Measurements from ENCODE around the gene PROM2. TPM values are rescaled to one million over a fixed set of nuclear protein-coding genes. Genes with fewer than 3 reads are reported as not detected.

The PROM2 gene
- total RNA-seq, 1 donor from 2014 or later: 0.93 TPM

GRCh38 chr2:95287806-95288205 lies 13.6 kb downstream of the PROM2 start:
- Histone ChIP-seq H3K36me3 (ENCODE audit: insufficient read depth, low read length) (no peaks in the 10 kb centered on the region), H3K4me3 (ENCODE audit: insufficient read depth, low read depth, low read length) (no peak overlapping the region), H3K4me1 (ENCODE audit: insufficient read depth, low read length) (no peaks in the 10 kb centered on the region), H3K79me2 (ENCODE audit: insufficient read depth, low read length) (no peaks in the 10 kb centered on the region), H2AFZ (ENCODE audit: low read depth, low read length) (no peak overlapping the region), H3K9ac (ENCODE audit: low read length) (no peak overlapping the region), H3K4me2 (ENCODE audit: low read length) (no peak overlapping the region), H4K20me1 (ENCODE audit: insufficient read depth, low read length) (no peaks in the 10 kb centered on the region), H3K27ac (ENCODE audit: low read depth, low read length) (no peak overlapping the region), H3K27me3 (ENCODE audit: insufficient read depth, low read length) (no peaks in the 10 kb centered on the region), H3K9me3 (ENCODE audit: insufficient read depth, low read depth, low read length) (peaks cover 6% of the 10 kb centered on the region)
- no peaks in the 10 kb centered on the region for H3K36me3 Mint-ChIP-seq (ENCODE audit: low read depth, unreplicated experiment)
- H3K27ac Mint-ChIP-seq (ENCODE audit: unreplicated experiment): peak overlapping the region; percentile 53
- H3K4me1 Mint-ChIP-seq (ENCODE audit: low read depth, unreplicated experiment): no peaks in the 10 kb centered on the region
- peaks cover 16% of the 10 kb centered on the region for H3K27me3 Mint-ChIP-seq (ENCODE audit: low read depth, unreplicated experiment)
- DNase-seq (ENCODE audit: low read depth): no peak
- H3K9me3 Mint-ChIP-seq (ENCODE audit: unreplicated experiment): peaks cover 9% of the 10 kb centered on the region
- no peak for FAIRE-seq
- no peak for TF ChIP-seq EZH2 (IDR thresholded peaks at IDR 0.05; ENCODE audit: insufficient read depth, low read length)
- TF ChIP-seq CTCF (IDR thresholded peaks at IDR 0.05; ENCODE audit: insufficient read depth, low read depth, low read length): no peak
- no peak overlapping the region for H3K4me3 Mint-ChIP-seq (ENCODE audit: unreplicated experiment)

- H3K27me3 ChIP-seq (ENCODE audit: insufficient read depth, low read length): no peaks in the 10 kb centered on the region
- H3K9ac ChIP-seq (ENCODE audit: low read length): no peak overlapping the region
- H3K9me3 Mint-ChIP-seq (ENCODE audit: unreplicated experiment): peaks cover 9% of the 10 kb centered on the region
- H3K4me3 Mint-ChIP-seq (ENCODE audit: unreplicated experiment): no peak overlapping the region
- H3K4me2 ChIP-seq (ENCODE audit: low read length): no peak overlapping the region
- no peak overlapping the region for H3K27ac Mint-ChIP-seq (ENCODE audit: unreplicated experiment)
- no peaks in the 10 kb centered on the region for H4K20me1 ChIP-seq (ENCODE audit: insufficient read depth, low read length)
- no peaks in the 10 kb centered on the region for H3K36me3 ChIP-seq (ENCODE audit: insufficient read depth, low read length)
- H3K4me1 Mint-ChIP-seq (ENCODE audit: low read depth, unreplicated experiment): no peaks in the 10 kb centered on the region
- TF ChIP-seq CTCF (IDR thresholded peaks at IDR 0.05; ENCODE audit: insufficient read depth, low read depth, low read length) (no peak), EZH2 (IDR thresholded peaks at IDR 0.05; ENCODE audit: insufficient read depth, low read length) (no peak)
- H2AFZ ChIP-seq (ENCODE audit: low read depth, low read length): no peak overlapping the region
- peaks cover 6% of the 10 kb centered on the region for H3K9me3 ChIP-seq (ENCODE audit: insufficient read depth, low read depth, low read length)
- no peaks in the 10 kb centered on the region for H3K4me1 ChIP-seq (ENCODE audit: insufficient read depth, low read length)
- FAIRE-seq: no peak
- H3K27ac ChIP-seq (ENCODE audit: low read depth, low read length): no peak overlapping the region
- DNase-seq (ENCODE audit: low read depth): no peak
- no peaks in the 10 kb centered on the region for H3K36me3 Mint-ChIP-seq (ENCODE audit: low read depth, unreplicated experiment)
- H3K4me3 ChIP-seq (ENCODE audit: insufficient read depth, low read depth, low read length): no peak overlapping the region
- H3K79me2 ChIP-seq (ENCODE audit: insufficient read depth, low read length): no peaks in the 10 kb centered on the region
- peaks cover 11% of the 10 kb centered on the region for H3K27me3 Mint-ChIP-seq (ENCODE audit: low read depth, unreplicated experiment)
Observed at GRCh38 chr2:95289253-95289652, 15.0 kb downstream of the PROM2 start.

GRCh38 chr2:95291222-95291621 lies 17.0 kb downstream of the PROM2 start:
- Histone ChIP-seq H3K9me3 (ENCODE audit: insufficient read depth, low read depth, low read length) (peaks cover 6% of the 10 kb centered on the region), H4K20me1 (ENCODE audit: insufficient read depth, low read length) (no peaks in the 10 kb centered on the region), H3K27me3 (ENCODE audit: insufficient read depth, low read length) (peaks cover 3% of the 10 kb centered on the region), H3K27ac (ENCODE audit: low read depth, low read length) (no peak overlapping the region), H3K36me3 (ENCODE audit: insufficient read depth, low read length) (no peaks in the 10 kb centered on the region), H3K4me2 (ENCODE audit: low read length) (no peak overlapping the region), H2AFZ (ENCODE audit: low read depth, low read length) (no peak overlapping the region), H3K9ac (ENCODE audit: low read length) (no peak overlapping the region), H3K4me1 (ENCODE audit: insufficient read depth, low read length) (no peaks in the 10 kb centered on the region), H3K79me2 (ENCODE audit: insufficient read depth, low read length) (no peaks in the 10 kb centered on the region), H3K4me3 (ENCODE audit: insufficient read depth, low read depth, low read length) (no peak overlapping the region)
- no peaks in the 10 kb centered on the region for H3K36me3 Mint-ChIP-seq (ENCODE audit: low read depth, unreplicated experiment)
- no peak for FAIRE-seq
- no peak for DNase-seq (ENCODE audit: low read depth)
- no peak overlapping the region for H3K4me3 Mint-ChIP-seq (ENCODE audit: unreplicated experiment)
- peaks cover 12% of the 10 kb centered on the region for H3K27me3 Mint-ChIP-seq (ENCODE audit: low read depth, unreplicated experiment)
- no peaks in the 10 kb centered on the region for H3K4me1 Mint-ChIP-seq (ENCODE audit: low read depth, unreplicated experiment)
- peaks cover 9% of the 10 kb centered on the region for H3K9me3 Mint-ChIP-seq (ENCODE audit: unreplicated experiment)
- TF ChIP-seq CTCF (IDR thresholded peaks at IDR 0.05; ENCODE audit: insufficient read depth, low read depth, low read length) (no peak), EZH2 (IDR thresholded peaks at IDR 0.05; ENCODE audit: insufficient read depth, low read length) (no peak)
- H3K27ac Mint-ChIP-seq (ENCODE audit: unreplicated experiment): no peak overlapping the region
